PC-3 (cell line): Measurements from ENCODE around the gene GEMIN5. TPM values are rescaled to one million over a fixed set of nuclear protein-coding genes. Genes with fewer than 3 reads are reported as not detected.

Experiments
- ATAC-seq: fragments of 200-7000 bp; cut with Tn5 transposase; 2 replicates; pipeline ENCODE4 v1.9.1; 2020; ENCODE audit warnings: mild to moderate bottlenecking, moderate library complexity
- BruUV-seq: library from RNA; stranded (reverse); fragments of 400-500 nt; replicated peaks from 2 replicates; lab custom pipeline; 2021; lab: Mats Ljungman, UMichigan
- CTCF ChIA-PET: fragments of 300-600 bp; sonication (Branson Sonifier 250); formaldehyde crosslinking; loops from one replicate; lab custom pipeline; 2022; ENCODE audit warnings: antibody characterized with exemption; lab: Charles Lee
- POLR2A ChIA-PET: fragments of 300-600 bp; sonication (Branson Sonifier 250); formaldehyde crosslinking; loops from one replicate; lab custom pipeline; 2022; ENCODE audit warnings: antibody characterized with exemption; ENCODE audit not compliant: unreplicated experiment; lab: Charles Lee
- DNase-seq: peaks from one replicate; pipeline ENCODE4 v3.0.0-alpha.2; 2015
- H2AFZ ChIP-seq: fragments of 300-600 bp; sonication (generic); 2 replicates; pipeline ENCODE4 v1.6.0; 2016; ENCODE audit warnings: antibody characterized with exemption, low read length
- H3F3A ChIP-seq: fragments of 300-600 bp; sonication (generic); one replicate; pipeline ENCODE4 v1.6.0; 2017; ENCODE audit warnings: antibody characterized with exemption, low read length, control low read depth, mild to moderate bottlenecking; ENCODE audit not compliant: unreplicated experiment
- H3K27ac ChIP-seq: fragments of 300-600 bp; sonication (generic); 2 replicates; pipeline ENCODE4 v1.5.1; 2016; ENCODE audit warnings: mild to moderate bottlenecking, low read length
- H3K27me3 ChIP-seq: fragments of 300-600 bp; sonication (generic); 2 replicates; pipeline ENCODE4 v1.6.1; 2016; ENCODE audit warnings: low read length, mixed read lengths
- H3K36me3 ChIP-seq: fragments of 300-600 bp; sonication (generic); 2 replicates; pipeline ENCODE4 v1.6.1; 2016; ENCODE audit warnings: low read depth, mixed run types, low read length, mixed read lengths
- H3K4me1 ChIP-seq: fragments of 300-600 bp; sonication (generic); 2 replicates; pipeline ENCODE4 v1.5.1; 2016; ENCODE audit warnings: low read length; ENCODE audit not compliant: insufficient read depth
- H3K4me2 ChIP-seq: fragments of 300-600 bp; sonication (generic); 2 replicates; pipeline ENCODE4 v1.6.0; 2016; ENCODE audit warnings: low read length
- H3K4me3 ChIP-seq: fragments of 300-600 bp; sonication (generic); 2 replicates; pipeline ENCODE4 v1.5.1; 2016; ENCODE audit warnings: mild to moderate bottlenecking, low read length, mixed read lengths
- H3K79me2 ChIP-seq: fragments of 300-600 bp; sonication (generic); 2 replicates; pipeline ENCODE4 v1.6.1; 2017; ENCODE audit warnings: low read length, mixed read lengths
- H3K9ac ChIP-seq: fragments of 300-600 bp; sonication (generic); 2 replicates; pipeline ENCODE4 v1.6.0; 2016; ENCODE audit warnings: mild to moderate bottlenecking, low read length
- H3K9me2 ChIP-seq: fragments of 300-600 bp; sonication (generic); replicated peaks from 2 replicates; pipeline ENCODE4 v1.6.1; 2016; ENCODE audit warnings: mixed run types, low read length, mixed read lengths
- H3K9me3 ChIP-seq: fragments of 300-600 bp; sonication (generic); 2 replicates; pipeline ENCODE4 v1.6.1; 2016; ENCODE audit warnings: low read length, mixed read lengths
- H4K20me1 ChIP-seq: fragments of 300-600 bp; sonication (generic); 2 replicates; pipeline ENCODE4 v1.6.1; 2016; ENCODE audit warnings: low read length, mixed read lengths
- CTCF ChIP-seq: fragments of 300-600 bp; sonication (generic); conservative IDR thresholded peaks from 2 replicates; pipeline ENCODE4 v1.5.1; 2017; ENCODE audit warnings: antibody characterized with exemption, low read depth, mild to moderate bottlenecking, low read length
- EZH2 ChIP-seq: fragments of 300-600 bp; sonication (generic); IDR thresholded peaks from one replicate; pipeline ENCODE4 v1.6.1; 2017; ENCODE audit warnings: antibody characterized with exemption, mild to moderate bottlenecking, low read length; ENCODE audit not compliant: unreplicated experiment
- EZH2phosphoT487 ChIP-seq: fragments of 300-600 bp; sonication (generic); IDR thresholded peaks from 2 replicates; pipeline ENCODE4 v1.6.1; 2018; ENCODE audit warnings: mild to moderate bottlenecking, antibody characterized with exemption, low read length, borderline replicate concordance
- intact Hi-C: fragments of 100-400 bp; cut with micrococcal nuclease; formaldehyde crosslinking; loops from 2 replicates; pipeline ENCODE4 v1.9.0; 2023
- total RNA-seq: library from RNA; depleted of rRNA; stranded (reverse); fragments of >200 nt; gene quantifications from 2 replicates; pipeline ENCODE4 v1.2.3, GENCODE V29; 2014

GEMIN5 gene
- total RNA-seq, 1 experiment from 2014 or later: 19.8 TPM

GRCh38 chr5:154858972-154859871 lies 78.8 kb downstream of the GEMIN5 start:
- Histone ChIP-seq H3K27me3 (no peaks in the 10 kb centered on the region), H4K20me1 (no peaks in the 10 kb centered on the region), H3K4me1 (peaks cover 11% of the 10 kb centered on the region; the same call in 1 of the 2 replicates), H3K9me2 (no peaks in the 10 kb centered on the region), H3K9me3 (no peaks in the 10 kb centered on the region), H3K27ac (no peak overlapping the region), H3K4me3 (peak overlapping the region; percentile 93), H3K4me2 (peak overlapping the region; percentile 95), H3K36me3 (no peaks in the 10 kb centered on the region; the same call in 1 of the 2 replicates), H3K79me2 (peaks cover 55% of the 10 kb centered on the region), H3K9ac (peak overlapping the region; percentile 81), H2AFZ (peak overlapping the region; percentile 76), H3F3A (no peaks in the 10 kb centered on the region)
- intact Hi-C loops: loop anchor here (1.0 to 5.0 kb wide), 3 partner anchors 47 to 104 kb away; partner anchors contain the start of genes LARP1 and MRPL22
- POLR2A ChIA-PET: interaction anchor here (0.6 kb wide), 1 partner anchor 39 kb away, joined by 3 read pairs; no protein-coding TSS in a partner anchor
- CTCF ChIA-PET: no interaction called here
- ATAC-seq (no peak), DNase-seq (peak; percentile 14)
- TF ChIP-seq CTCF: no peak
- TF ChIP-seq EZH2: no peak
- no peak for TF ChIP-seq EZH2phosphoT487
- TSS peak; percentile 55 for BruUV-seq

GRCh38 chr5:154858297-154858971 lies 79.6 kb downstream of the GEMIN5 start, which contains the start of gene CNOT8:
Gene CNOT8 (plus strand): TSS chr5:154858627. CDS start chr5:154863279, 4,652 bp downstream.
- DNase-seq: peak; percentile 89
- Histone ChIP-seq H3K9me3 (no peaks in the 10 kb centered on the region), H3F3A (no peaks in the 10 kb centered on the region), H3K27ac (peak within 1 kb of the TSS; percentile 88), H3K4me2 (peak within 1 kb of the TSS; percentile 95), H4K20me1 (no peaks in the 10 kb centered on the region), H3K4me3 (peak within 1 kb of the TSS; percentile 93), H3K79me2 (peaks cover 50% of the 10 kb centered on the region), H3K4me1 (peaks cover 11% of the 10 kb centered on the region; the same call in 1 of the 2 replicates), H3K9me2 (no peaks in the 10 kb centered on the region), H3K27me3 (no peaks in the 10 kb centered on the region), H2AFZ (peak within 1 kb of the TSS; percentile 76), H3K36me3 (no peaks in the 10 kb centered on the region; the same call in 1 of the 2 replicates), H3K9ac (peak within 1 kb of the TSS; percentile 81)
- no peak for TF ChIP-seq EZH2phosphoT487
- no peak for TF ChIP-seq EZH2
- no peak for TF ChIP-seq CTCF
- BruUV-seq: no TSS peak
- CTCF ChIA-PET: no interaction called here
- POLR2A ChIA-PET: interaction anchor here (0.6 kb wide), 1 partner anchor 38 kb away, joined by 3 read pairs; no protein-coding TSS in a partner anchor
- intact Hi-C loops: loop anchor here (1.0 to 5.0 kb wide), 3 partner anchors 46 to 103 kb away; partner anchors contain the start of genes LARP1 and MRPL22
- peak; percentile 69 for ATAC-seq
